ENCODE data around the gene PLEKHA8. TPM values are rescaled to one million over a fixed set of nuclear protein-coding genes. Genes with fewer than 3 reads are reported as not detected.

Gene PLEKHA8
- total and polyA plus RNA-seq, 2 of the 8 experiments (the other 6 are each of a cell fraction or from before 2014, with no cell fraction given), result 10.7 to 44.0 TPM

DNA sequence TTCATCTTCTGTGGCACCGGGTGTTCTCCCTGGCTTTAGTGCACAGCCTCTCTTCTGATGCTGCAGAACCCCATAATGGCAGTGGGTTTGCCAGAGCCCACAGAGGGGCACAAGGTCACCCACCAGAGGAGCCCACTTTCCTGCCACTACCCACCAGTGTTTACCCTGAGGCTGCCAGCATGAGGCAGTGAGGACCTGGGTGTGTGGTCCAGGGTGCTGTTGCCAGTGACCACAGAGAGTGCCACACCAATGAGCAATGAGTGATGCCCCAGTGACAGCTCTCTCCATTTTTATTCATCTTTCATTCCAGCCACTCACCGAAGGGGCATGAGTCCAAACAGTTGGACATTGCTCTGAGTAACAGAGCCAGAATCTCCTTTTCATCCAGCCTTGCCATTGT lies 141.4 kb downstream of the PLEKHA8 start:
- no peak overlapping the region for H3K56ac ChIP-seq (replicated peaks; ENCODE audit: insufficient read length, low read depth, low read length)
- peak overlapping the region; percentile 61; the same call in 1 of the 2 replicates for H2BK15ac ChIP-seq (ENCODE audit: low read length)
- no peaks in the 10 kb centered on the region for H3K79me2 ChIP-seq (ENCODE audit: control insufficient read depth in 1 of 2, insufficient read depth in 2 of 2, low read length in 2 of 2)
- peak overlapping the region in 1 of 4 experiments; percentile 36; a peak in 1 of 8 replicates for H3K4me3 ChIP-seq (ENCODE audit: extremely low read depth in 1 of 4, insufficient read depth in 2 of 4, low read depth in 3 of 4, low read length in 4 of 4)
- peak overlapping the region; percentile 53 to 58; a peak in 2 of 4 replicates for H3K4me2 ChIP-seq (ENCODE audit: insufficient read depth in 1 of 2, low read depth in 2 of 2, low read length in 2 of 2)
- H3K14ac ChIP-seq (ENCODE audit: insufficient read length), result no peak overlapping the region
- H3K9ac ChIP-seq (replicated peaks in 1 of 4; ENCODE audit: extremely low read depth in 1 of 4, low read depth in 3 of 4, low read length in 3 of 4), result no peak overlapping the region; a peak in 1 of 7 replicates
- peak overlapping the region; percentile 57 for H4K91ac ChIP-seq (replicated peaks; ENCODE audit: insufficient read length, low read length)
- WGBS, 2 experiments (ENCODE audit: extremely low coverage in 1 of 2, insufficient coverage in 1 of 2, insufficient read length in 1 of 2, insufficient replicate concordance in 2 of 2, low coverage in 1 of 2, low lambda C conversion rate in 2 of 2, missing lambda C conversion rate in 1 of 2), result 86% methylated on average over 2 of the region's 2 CpGs; no CpG with 5 or more reads in 1 of the 2 experiments
- no peaks in the 10 kb centered on the region for H3K36me3 ChIP-seq (ENCODE audit: control insufficient read depth in 2 of 4, insufficient read depth in 4 of 4, low read length in 3 of 4)
- H2BK120ac ChIP-seq (replicated peaks; ENCODE audit: low read depth, low read length), result no peak overlapping the region
- no peaks in the 10 kb centered on the region; the same call in 1 of the 2 replicates for H3K23me2 ChIP-seq (ENCODE audit: low read depth, low read length)
- peaks cover 8 to 25% (median 20%) of the 10 kb centered on the region in 4 experiments for H3K4me1 ChIP-seq (replicated peaks in 1 of 4; ENCODE audit: control insufficient read depth in 3 of 4, insufficient read depth in 4 of 4, low read length in 3 of 4)
- no peak for DNase-seq (ENCODE audit: low read depth in 1 of 2, low spot score in 2 of 2)
- H4K20me1 ChIP-seq (replicated peaks in 1 of 2; ENCODE audit: control insufficient read depth in 1 of 2, insufficient read depth in 2 of 2, low read length in 2 of 2), result peaks cover 0 to 2% of the 10 kb centered on the region in 2 experiments
- H2AFZ ChIP-seq (ENCODE audit: low read length), result no peak overlapping the region
- no peak overlapping the region for H3K23ac ChIP-seq (ENCODE audit: insufficient read length)
- peak overlapping the region; percentile 19; the same call in 1 of the 2 replicates for H3K18ac ChIP-seq (ENCODE audit: extremely low read depth, low read length)
- H2BK12ac ChIP-seq (ENCODE audit: low read depth, low read length), result peak overlapping the region; percentile 80
- no peak overlapping the region for H3K27ac ChIP-seq (ENCODE audit: low read depth, low read length)
- ChIA-PET POLR2A (ENCODE audit: partially characterized antibody) (interaction anchor here (0.9 to 1.4 kb wide), 3 partner anchors 10 to 12 kb away, joined by 3 read pairs; no protein-coding TSS in a partner anchor), CTCF (ENCODE audit: partially characterized antibody) (interaction anchor here (2.2 to 4.8 kb wide), 3 partner anchors 9 to 106 kb away, joined by 5 to 22 read pairs (median 10); no protein-coding TSS in a partner anchor)
- H3K27me3 ChIP-seq (replicated peaks in 1 of 4; ENCODE audit: control insufficient read depth in 3 of 4, extremely low read depth in 1 of 4, insufficient read depth in 3 of 4, low read length in 3 of 4), result peaks cover 0 to 12% (median 7%) of the 10 kb centered on the region in 4 experiments; a peak in 5 of 7 replicates
- peak overlapping the region; percentile 94 for H2BK20ac ChIP-seq (ENCODE audit: low read length)
- peak overlapping the region; percentile 46; the same call in 1 of the 2 replicates for H2AK5ac ChIP-seq (ENCODE audit: low read depth, low read length)
- no peak overlapping the region for H3K4ac ChIP-seq (replicated peaks; ENCODE audit: insufficient read length, low read depth, low read length)
- H4K8ac ChIP-seq (ENCODE audit: extremely low read depth, insufficient read depth, low read length), result no peak overlapping the region
- H3K79me1 ChIP-seq (ENCODE audit: low read depth, low read length), result no peaks in the 10 kb centered on the region
- no peak for FAIRE-seq
- no peak overlapping the region for H4K5ac ChIP-seq (ENCODE audit: insufficient read length, low read depth, low read length)
- H2BK5ac ChIP-seq (ENCODE audit: low read depth, low read length), result peak overlapping the region; percentile 46; the same call in 1 of the 2 replicates
- H3K9me3 ChIP-seq (ENCODE audit: insufficient read depth in 2 of 2, low read depth in 1 of 2, low read length in 1 of 2), result no peaks in the 10 kb centered on the region
- TF ChIP-seq, protein P1, sequence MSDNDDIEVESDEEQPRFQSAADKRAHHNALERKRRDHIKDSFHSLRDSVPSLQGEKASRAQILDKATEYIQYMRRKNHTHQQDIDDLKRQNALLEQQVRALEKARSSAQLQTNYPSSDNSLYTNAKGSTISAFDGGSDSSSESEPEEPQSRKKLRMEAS (IDR thresholded peaks at IDR 0.05), result no peak
- no peak for TF ChIP-seq RAD21 (IDR thresholded peaks at IDR 0.05 in 1 of 2, conservative IDR thresholded peaks at IDR 0.05 in 1 of 2; ENCODE audit: low read depth in 2 of 2, low read length in 2 of 2)
- no peak for TF ChIP-seq MAFK (IDR thresholded peaks at IDR 0.05; ENCODE audit: low read depth, low read length)
- no peak for TF ChIP-seq TEAD4 (IDR thresholded peaks at IDR 0.05; ENCODE audit: low read depth, low read length)
- TF ChIP-seq EGR1 (IDR thresholded peaks at IDR 0.05; ENCODE audit: borderline replicate concordance, low read depth, low read length), result no peak
- TF ChIP-seq SP4 (IDR thresholded peaks at IDR 0.05; ENCODE audit: low read length), result no peak
- no peak for TF ChIP-seq TBP (IDR thresholded peaks at IDR 0.05; ENCODE audit: low read depth, low read length)
- TF ChIP-seq EZH2 (IDR thresholded peaks at IDR 0.05; ENCODE audit: low read depth, low read length, severe bottlenecking), result no peak
- TF ChIP-seq SUZ12 (IDR thresholded peaks at IDR 0.05; ENCODE audit: low read length), result no peak
